ENCODE results near the gene KYAT1. TPM values are rescaled to one million over a fixed set of nuclear protein-coding genes. Genes with fewer than 3 reads are reported as not detected.
A peak's percentile ranks its signal among the peaks of the same experiment; 100 is the strongest.

KYAT1 gene
- total and polyA plus RNA-seq, 2 of the 13 experiments (the other 11 are each of a cell fraction or from before 2014, with no cell fraction given) = 9.2 to 46.5 TPM

DNA sequence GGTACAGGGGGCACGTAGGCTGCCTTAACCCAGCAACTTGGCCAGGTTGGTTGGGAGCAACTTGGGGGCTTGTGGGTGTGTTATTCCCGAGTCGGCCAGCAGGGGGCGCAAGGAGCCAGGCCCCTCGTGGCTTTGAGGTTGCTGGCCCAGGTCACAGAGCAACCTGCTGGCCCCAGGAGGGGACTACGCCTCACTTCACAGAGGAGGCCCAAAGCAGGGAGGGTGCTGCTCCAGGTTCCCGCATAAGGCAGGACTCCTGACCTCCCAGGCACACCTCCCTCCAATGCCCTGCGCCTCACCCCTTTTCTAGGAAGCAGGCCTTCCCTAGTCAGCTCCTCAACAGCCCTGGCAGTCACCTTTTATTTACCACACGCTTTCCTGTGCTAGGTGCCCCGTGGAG is 18.1 kb downstream of the KYAT1 start (continued):
- no peak for TF ChIP-seq ZNF749 (CRISPR knock-in tag; IDR thresholded peaks at IDR 0.05; ENCODE audit: borderline replicate concordance)
- TF ChIP-seq KLF13 (CRISPR knock-in tag; IDR thresholded peaks at IDR 0.05) = no peak
- TF ChIP-seq SMAD3 (CRISPR knock-in tag; IDR thresholded peaks at IDR 0.05) = no peak
- TF ChIP-seq CCDC6 (CRISPR knock-in tag; IDR thresholded peaks at IDR 0.05) = no peak
- TF ChIP-seq ZNF747 (CRISPR knock-in tag; IDR thresholded peaks at IDR 0.05; ENCODE audit: borderline replicate concordance) = no peak
- TF ChIP-seq NR2F1 (CRISPR knock-in tag; IDR thresholded peaks at IDR 0.05) = no peak
- no peak for TF ChIP-seq SIN3A (IDR thresholded peaks at IDR 0.05; ENCODE audit: borderline replicate concordance, low read depth, low read length)
- no peak for TF ChIP-seq ZNF672 (CRISPR knock-in tag; IDR thresholded peaks at IDR 0.05)
- TF ChIP-seq NR2F6 (IDR thresholded peaks at IDR 0.05) = no peak; the same call in 1 of the 2 replicates
- peak; percentile 67 for TF ChIP-seq NR2F6 (CRISPR knock-in tag; IDR thresholded peaks at IDR 0.05)
- no peak for TF ChIP-seq ZNF160 (CRISPR knock-in tag; IDR thresholded peaks at IDR 0.05)
- no peak for TF ChIP-seq ZNF441 (CRISPR knock-in tag; IDR thresholded peaks at IDR 0.05; ENCODE audit: borderline replicate concordance)
- no peak for TF ChIP-seq FOXK1 (CRISPR knock-in tag; IDR thresholded peaks at IDR 0.05; ENCODE audit: borderline replicate concordance, low read depth)
- no peak for TF ChIP-seq ZNF569 (CRISPR knock-in tag; IDR thresholded peaks at IDR 0.05; ENCODE audit: borderline replicate concordance)
- TF ChIP-seq, protein P1, sequence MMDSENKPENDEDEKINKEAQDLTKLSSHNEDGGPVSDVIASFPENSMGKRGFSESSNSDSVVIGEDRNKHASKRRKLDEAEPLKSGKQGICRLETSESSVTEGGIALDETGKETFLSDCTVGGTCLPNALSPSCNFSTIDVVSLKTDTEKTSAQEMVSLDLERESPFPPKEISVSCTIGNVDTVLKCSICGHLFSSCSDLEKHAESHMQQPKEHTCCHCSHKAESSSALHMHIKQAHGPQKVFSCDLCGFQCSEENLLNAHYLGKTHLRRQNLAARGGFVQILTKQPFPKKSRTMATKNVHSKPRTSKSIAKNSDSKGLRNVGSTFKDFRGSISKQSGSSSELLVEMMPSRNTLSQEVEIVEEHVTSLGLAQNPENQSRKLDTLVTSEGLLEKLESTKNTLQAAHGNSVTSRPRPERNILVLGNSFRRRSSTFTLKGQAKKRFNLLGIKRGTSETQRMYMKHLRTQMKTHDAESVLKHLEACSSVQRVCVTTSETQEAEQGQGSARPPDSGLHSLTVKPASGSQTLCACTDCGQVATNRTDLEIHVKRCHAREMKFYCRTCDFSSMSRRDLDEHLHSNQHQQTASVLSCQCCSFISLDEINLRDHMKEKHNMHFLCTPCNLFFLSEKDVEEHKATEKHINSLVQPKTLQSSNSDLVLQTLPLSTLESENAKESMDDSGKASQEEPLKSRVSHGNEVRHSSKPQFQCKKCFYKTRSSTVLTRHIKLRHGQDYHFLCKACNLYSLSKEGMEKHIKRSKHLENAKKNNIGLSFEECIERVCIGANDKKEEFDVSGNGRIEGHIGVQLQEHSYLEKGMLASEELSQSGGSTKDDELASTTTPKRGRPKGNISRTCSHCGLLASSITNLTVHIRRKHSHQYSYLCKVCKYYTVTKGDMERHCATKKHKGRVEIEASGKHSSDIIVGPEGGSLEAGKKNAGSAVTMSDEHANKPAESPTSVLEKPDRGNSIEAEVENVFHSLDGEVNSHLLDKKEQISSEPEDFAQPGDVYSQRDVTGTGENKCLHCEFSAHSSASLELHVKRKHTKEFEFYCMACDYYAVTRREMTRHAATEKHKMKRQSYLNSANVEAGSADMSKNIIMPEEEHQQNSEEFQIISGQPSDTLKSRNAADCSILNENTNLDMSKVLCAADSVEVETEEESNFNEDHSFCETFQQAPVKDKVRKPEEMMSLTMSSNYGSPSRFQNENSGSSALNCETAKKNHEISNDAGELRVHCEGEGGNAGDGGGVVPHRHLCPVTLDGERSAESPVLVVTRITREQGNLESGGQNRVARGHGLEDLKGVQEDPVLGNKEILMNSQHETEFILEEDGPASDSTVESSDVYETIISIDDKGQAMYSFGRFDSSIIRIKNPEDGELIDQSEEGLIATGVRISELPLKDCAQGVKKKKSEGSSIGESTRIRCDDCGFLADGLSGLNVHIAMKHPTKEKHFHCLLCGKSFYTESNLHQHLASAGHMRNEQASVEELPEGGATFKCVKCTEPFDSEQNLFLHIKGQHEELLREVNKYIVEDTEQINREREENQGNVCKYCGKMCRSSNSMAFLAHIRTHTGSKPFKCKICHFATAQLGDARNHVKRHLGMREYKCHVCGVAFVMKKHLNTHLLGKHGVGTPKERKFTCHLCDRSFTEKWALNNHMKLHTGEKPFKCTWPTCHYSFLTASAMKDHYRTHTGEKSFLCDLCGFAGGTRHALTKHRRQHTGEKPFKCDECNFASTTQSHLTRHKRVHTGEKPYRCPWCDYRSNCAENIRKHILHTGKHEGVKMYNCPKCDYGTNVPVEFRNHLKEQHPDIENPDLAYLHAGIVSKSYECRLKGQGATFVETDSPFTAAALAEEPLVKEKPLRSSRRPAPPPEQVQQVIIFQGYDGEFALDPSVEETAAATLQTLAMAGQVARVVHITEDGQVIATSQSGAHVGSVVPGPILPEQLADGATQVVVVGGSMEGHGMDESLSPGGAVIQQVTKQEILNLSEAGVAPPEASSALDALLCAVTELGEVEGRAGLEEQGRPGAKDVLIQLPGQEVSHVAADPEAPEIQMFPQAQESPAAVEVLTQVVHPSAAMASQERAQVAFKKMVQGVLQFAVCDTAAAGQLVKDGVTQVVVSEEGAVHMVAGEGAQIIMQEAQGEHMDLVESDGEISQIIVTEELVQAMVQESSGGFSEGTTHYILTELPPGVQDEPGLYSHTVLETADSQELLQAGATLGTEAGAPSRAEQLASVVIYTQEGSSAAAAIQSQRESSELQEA (CRISPR knock-in tag; IDR thresholded peaks at IDR 0.05; ENCODE audit: not compliant biosample characterization) = no peak
- no peak for TF ChIP-seq ZFP36 (IDR thresholded peaks at IDR 0.05; ENCODE audit: borderline replicate concordance, low read depth, low read length, partially characterized antibody)
- TF ChIP-seq ZBTB3 (CRISPR knock-in tag; IDR thresholded peaks at IDR 0.05; ENCODE audit: borderline replicate concordance, low read depth) = no peak
- no peak for TF ChIP-seq SATB2 (CRISPR knock-in tag; IDR thresholded peaks at IDR 0.05)
- TF ChIP-seq NR2F2 (IDR thresholded peaks at IDR 0.05; ENCODE audit: borderline replicate concordance, low read depth) = no peak
- TF ChIP-seq TEAD2 (CRISPR knock-in tag; IDR thresholded peaks at IDR 0.05) = no peak
- TF ChIP-seq, protein P2, sequence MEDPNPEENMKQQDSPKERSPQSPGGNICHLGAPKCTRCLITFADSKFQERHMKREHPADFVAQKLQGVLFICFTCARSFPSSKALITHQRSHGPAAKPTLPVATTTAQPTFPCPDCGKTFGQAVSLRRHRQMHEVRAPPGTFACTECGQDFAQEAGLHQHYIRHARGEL (CRISPR knock-in tag; IDR thresholded peaks at IDR 0.05) = no peak
- TF ChIP-seq HIVEP1 (CRISPR knock-in tag; IDR thresholded peaks at IDR 0.05) = no peak
- no peak for TF ChIP-seq BRCA1 (CRISPR knock-in tag; IDR thresholded peaks at IDR 0.05)
- TF ChIP-seq ZNF556 (CRISPR knock-in tag; IDR thresholded peaks at IDR 0.05; ENCODE audit: borderline replicate concordance) = no peak
- TF ChIP-seq SALL1 (CRISPR knock-in tag; IDR thresholded peaks at IDR 0.05) = peak; percentile 60
- TF ChIP-seq SPEN (CRISPR knock-in tag; IDR thresholded peaks at IDR 0.05; ENCODE audit: low read depth) = 0 out of 2 replicates have a peak, but pooled peaks have one; percentile 15
